Measurements from ENCODE around the gene RPL37. TPM values are rescaled to one million over a fixed set of nuclear protein-coding genes. Genes with fewer than 3 reads are reported as not detected.

Gene RPL37
- total and polyA plus RNA-seq, 4 donors: 40.5 to 1,326 (median 722) TPM

DNA sequence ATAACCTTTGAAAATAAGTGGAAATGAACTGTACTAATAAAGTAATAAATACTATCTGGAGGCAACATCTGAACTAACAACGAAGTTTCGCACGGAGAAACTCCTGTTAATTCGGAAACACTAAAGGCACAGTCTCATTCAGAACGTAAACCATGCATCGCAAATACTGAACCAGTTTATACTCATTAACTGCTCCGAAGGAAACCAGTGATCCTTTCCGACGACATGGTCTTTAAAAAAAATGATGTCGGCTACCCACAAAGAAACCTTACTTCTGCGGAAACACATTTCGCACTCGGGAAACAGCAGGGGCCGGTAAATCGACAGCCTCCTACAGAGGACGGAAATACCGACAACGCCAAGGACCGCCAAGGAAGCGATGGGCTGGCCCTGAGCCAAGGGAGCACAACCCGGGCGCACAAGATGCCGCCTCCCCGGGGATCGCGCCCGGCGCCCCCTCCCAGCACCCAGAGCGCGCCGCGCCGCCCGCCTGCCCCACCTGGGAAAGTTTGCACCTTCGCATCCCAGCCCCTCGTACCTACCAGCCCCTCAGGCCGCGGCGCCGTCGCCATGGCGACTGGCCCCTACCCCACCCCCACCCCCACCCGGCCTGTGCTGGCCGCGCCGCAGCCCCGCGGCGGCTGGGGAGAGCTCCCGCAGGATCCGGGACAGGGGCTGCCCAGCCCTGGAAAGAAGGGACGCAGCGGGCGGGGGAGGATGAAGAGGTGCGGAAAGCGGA, 37.6 kb downstream of the RPL37 start:
- Histone ChIP-seq H3K27ac (ENCODE audit: low read depth in 1 of 2, low read length in 2 of 2) (peak overlapping the region; percentile 96), H3K27me3 (ENCODE audit: control insufficient read depth in 4 of 4, insufficient read depth in 4 of 4, low read length in 3 of 4) (no peaks in the 10 kb centered on the region), H3K36me3 (ENCODE audit: control insufficient read depth in 4 of 4, insufficient read depth in 3 of 4, low read depth in 1 of 4, low read length in 3 of 4) (peaks cover 0 to 4% (median 0%) of the 10 kb centered on the region in 4 donors), H3K9me3 (ENCODE audit: control insufficient read depth in 4 of 4, low read length in 3 of 4) (no peaks in the 10 kb centered on the region), H3K9ac (ENCODE audit: low read depth in 1 of 2, low read length in 2 of 2) (peak overlapping the region; percentile 82 to 89), H3K4me1 (ENCODE audit: control insufficient read depth in 4 of 4, insufficient read depth in 4 of 4, low read length in 3 of 4) (peaks cover 6 to 24% (median 16%) of the 10 kb centered on the region in 4 donors), H3K4me3 (ENCODE audit: low read depth in 1 of 3, low read length in 3 of 3) (peak overlapping the region; percentile 94 to 99 (median 96))
- under 1% methylated on average over 56 of the region's 56 CpGs for WGBS
- DNase-seq (ENCODE audit: low spot score): peak; percentile 82
- TF ChIP-seq JUND (IDR thresholded peaks at IDR 0.05) (no peak), YY1 (IDR thresholded peaks at IDR 0.05) (no peak), FOXA2 (IDR thresholded peaks at IDR 0.05) (no peak), NR2F2 (IDR thresholded peaks at IDR 0.05) (no peak), RAD21 (IDR thresholded peaks at IDR 0.05) (no peak), TAF1 (conservative IDR thresholded peaks at IDR 0.05) (no peak), RXRA (IDR thresholded peaks at IDR 0.05) (no peak), GABPA (IDR thresholded peaks at IDR 0.05 in 1 of 2, conservative IDR thresholded peaks at IDR 0.05 in 1 of 2) (no peak), SP1 (IDR thresholded peaks at IDR 0.05) (no peak), HNF4G (IDR thresholded peaks at IDR 0.05) (no peak), HNF4A (conservative IDR thresholded peaks at IDR 0.05) (no peak), EGR1 (IDR thresholded peaks at IDR 0.05; ENCODE audit: low read depth in 2 of 2) (no peak), FOXA1 (IDR thresholded peaks at IDR 0.05) (no peak)
- TF ChIP-seq, protein P1, sequence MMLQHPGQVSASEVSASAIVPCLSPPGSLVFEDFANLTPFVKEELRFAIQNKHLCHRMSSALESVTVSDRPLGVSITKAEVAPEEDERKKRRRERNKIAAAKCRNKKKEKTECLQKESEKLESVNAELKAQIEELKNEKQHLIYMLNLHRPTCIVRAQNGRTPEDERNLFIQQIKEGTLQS (IDR thresholded peaks at IDR 0.05): no peak
- TF ChIP-seq, protein P2, sequence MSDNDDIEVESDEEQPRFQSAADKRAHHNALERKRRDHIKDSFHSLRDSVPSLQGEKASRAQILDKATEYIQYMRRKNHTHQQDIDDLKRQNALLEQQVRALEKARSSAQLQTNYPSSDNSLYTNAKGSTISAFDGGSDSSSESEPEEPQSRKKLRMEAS (IDR thresholded peaks at IDR 0.05): no peak
- TF ChIP-seq, protein P3, sequence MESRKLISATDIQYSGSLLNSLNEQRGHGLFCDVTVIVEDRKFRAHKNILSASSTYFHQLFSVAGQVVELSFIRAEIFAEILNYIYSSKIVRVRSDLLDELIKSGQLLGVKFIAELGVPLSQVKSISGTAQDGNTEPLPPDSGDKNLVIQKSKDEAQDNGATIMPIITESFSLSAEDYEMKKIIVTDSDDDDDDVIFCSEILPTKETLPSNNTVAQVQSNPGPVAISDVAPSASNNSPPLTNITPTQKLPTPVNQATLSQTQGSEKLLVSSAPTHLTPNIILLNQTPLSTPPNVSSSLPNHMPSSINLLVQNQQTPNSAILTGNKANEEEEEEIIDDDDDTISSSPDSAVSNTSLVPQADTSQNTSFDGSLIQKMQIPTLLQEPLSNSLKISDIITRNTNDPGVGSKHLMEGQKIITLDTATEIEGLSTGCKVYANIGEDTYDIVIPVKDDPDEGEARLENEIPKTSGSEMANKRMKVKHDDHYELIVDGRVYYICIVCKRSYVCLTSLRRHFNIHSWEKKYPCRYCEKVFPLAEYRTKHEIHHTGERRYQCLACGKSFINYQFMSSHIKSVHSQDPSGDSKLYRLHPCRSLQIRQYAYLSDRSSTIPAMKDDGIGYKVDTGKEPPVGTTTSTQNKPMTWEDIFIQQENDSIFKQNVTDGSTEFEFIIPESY (IDR thresholded peaks at IDR 0.05): no peak
- TF ChIP-seq, protein P4, sequence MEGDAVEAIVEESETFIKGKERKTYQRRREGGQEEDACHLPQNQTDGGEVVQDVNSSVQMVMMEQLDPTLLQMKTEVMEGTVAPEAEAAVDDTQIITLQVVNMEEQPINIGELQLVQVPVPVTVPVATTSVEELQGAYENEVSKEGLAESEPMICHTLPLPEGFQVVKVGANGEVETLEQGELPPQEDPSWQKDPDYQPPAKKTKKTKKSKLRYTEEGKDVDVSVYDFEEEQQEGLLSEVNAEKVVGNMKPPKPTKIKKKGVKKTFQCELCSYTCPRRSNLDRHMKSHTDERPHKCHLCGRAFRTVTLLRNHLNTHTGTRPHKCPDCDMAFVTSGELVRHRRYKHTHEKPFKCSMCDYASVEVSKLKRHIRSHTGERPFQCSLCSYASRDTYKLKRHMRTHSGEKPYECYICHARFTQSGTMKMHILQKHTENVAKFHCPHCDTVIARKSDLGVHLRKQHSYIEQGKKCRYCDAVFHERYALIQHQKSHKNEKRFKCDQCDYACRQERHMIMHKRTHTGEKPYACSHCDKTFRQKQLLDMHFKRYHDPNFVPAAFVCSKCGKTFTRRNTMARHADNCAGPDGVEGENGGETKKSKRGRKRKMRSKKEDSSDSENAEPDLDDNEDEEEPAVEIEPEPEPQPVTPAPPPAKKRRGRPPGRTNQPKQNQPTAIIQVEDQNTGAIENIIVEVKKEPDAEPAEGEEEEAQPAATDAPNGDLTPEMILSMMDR (IDR thresholded peaks at IDR 0.05; ENCODE audit: low read depth, low read length, missing input control): no peak
- TF ChIP-seq, protein P5, sequence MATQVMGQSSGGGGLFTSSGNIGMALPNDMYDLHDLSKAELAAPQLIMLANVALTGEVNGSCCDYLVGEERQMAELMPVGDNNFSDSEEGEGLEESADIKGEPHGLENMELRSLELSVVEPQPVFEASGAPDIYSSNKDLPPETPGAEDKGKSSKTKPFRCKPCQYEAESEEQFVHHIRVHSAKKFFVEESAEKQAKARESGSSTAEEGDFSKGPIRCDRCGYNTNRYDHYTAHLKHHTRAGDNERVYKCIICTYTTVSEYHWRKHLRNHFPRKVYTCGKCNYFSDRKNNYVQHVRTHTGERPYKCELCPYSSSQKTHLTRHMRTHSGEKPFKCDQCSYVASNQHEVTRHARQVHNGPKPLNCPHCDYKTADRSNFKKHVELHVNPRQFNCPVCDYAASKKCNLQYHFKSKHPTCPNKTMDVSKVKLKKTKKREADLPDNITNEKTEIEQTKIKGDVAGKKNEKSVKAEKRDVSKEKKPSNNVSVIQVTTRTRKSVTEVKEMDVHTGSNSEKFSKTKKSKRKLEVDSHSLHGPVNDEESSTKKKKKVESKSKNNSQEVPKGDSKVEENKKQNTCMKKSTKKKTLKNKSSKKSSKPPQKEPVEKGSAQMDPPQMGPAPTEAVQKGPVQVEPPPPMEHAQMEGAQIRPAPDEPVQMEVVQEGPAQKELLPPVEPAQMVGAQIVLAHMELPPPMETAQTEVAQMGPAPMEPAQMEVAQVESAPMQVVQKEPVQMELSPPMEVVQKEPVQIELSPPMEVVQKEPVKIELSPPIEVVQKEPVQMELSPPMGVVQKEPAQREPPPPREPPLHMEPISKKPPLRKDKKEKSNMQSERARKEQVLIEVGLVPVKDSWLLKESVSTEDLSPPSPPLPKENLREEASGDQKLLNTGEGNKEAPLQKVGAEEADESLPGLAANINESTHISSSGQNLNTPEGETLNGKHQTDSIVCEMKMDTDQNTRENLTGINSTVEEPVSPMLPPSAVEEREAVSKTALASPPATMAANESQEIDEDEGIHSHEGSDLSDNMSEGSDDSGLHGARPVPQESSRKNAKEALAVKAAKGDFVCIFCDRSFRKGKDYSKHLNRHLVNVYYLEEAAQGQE (IDR thresholded peaks at IDR 0.05): no peak

All from liver (tissue), 9 donors.